ENCODE results near the gene MYO9A.

MYO9A gene, protein sequence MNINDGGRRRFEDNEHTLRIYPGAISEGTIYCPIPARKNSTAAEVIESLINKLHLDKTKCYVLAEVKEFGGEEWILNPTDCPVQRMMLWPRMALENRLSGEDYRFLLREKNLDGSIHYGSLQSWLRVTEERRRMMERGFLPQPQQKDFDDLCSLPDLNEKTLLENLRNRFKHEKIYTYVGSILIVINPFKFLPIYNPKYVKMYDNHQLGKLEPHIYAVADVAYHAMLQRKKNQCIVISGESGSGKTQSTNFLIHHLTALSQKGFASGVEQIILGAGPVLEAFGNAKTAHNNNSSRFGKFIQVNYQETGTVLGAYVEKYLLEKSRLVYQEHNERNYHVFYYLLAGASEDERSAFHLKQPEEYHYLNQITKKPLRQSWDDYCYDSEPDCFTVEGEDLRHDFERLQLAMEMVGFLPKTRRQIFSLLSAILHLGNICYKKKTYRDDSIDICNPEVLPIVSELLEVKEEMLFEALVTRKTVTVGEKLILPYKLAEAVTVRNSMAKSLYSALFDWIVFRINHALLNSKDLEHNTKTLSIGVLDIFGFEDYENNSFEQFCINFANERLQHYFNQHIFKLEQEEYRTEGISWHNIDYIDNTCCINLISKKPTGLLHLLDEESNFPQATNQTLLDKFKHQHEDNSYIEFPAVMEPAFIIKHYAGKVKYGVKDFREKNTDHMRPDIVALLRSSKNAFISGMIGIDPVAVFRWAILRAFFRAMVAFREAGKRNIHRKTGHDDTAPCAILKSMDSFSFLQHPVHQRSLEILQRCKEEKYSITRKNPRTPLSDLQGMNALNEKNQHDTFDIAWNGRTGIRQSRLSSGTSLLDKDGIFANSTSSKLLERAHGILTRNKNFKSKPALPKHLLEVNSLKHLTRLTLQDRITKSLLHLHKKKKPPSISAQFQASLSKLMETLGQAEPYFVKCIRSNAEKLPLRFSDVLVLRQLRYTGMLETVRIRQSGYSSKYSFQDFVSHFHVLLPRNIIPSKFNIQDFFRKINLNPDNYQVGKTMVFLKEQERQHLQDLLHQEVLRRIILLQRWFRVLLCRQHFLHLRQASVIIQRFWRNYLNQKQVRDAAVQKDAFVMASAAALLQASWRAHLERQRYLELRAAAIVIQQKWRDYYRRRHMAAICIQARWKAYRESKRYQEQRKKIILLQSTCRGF (N-terminal part only)

GRCh38 chr15:72118017-72118978 is at the start of gene MYO9A, which contains the start of gene SENP8:
Gene MYO9A, minus strand, starts transcription at chr15:72118150. Its CDS starts 71,587 bp downstream, at chr15:72046563.
Gene SENP8, plus strand, starts transcription at chr15:72118403. Its CDS starts 21,221 bp downstream, at chr15:72139624.
- DNase-seq, result peak; percentile 98 to 99

DNA sequence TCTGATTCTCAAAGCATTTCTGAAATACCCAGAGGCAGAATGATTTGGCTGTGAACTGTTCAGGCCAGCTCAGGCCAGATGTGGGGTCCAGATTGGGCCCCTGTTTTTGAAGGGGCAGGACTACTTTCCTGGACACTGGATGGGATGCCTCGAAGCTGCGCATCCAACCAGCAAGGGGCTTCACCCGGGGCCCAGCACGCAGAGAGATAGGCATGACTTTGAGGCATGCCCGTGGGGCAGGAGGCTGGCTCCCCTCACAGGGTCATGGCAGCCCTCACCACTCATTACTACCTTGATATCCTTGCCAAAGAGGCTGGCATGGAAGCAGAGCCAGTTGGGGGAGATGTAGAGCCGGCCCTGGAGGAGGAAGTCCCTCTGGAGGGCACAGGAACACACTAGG is 49.5 kb upstream of the MYO9A start:
- no peak for DNase-seq

- no peak for DNase-seq
Measured at GRCh38 chr15:72166716-72167417, 48.9 kb upstream of the MYO9A start.

DNA sequence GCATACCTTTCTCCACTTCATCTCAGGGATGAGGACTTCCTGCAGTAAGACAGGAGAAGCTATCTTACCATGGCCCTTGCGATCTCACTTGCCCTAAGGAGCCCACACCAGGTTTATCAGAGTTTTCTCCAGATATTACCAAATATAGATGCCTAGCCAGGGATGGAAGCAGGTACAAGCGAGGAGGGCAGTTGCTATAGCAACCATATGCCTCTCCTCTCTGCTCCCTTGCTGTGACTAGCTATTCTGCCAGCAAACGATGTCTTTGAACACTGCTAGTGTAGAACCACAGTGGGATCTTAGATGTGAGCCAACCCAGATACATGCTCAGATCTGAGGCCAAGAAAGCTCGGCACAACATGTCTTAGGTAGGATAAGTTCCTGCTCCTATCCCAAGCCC is 45.8 kb upstream of the MYO9A start:
- no peak for DNase-seq

DNA sequence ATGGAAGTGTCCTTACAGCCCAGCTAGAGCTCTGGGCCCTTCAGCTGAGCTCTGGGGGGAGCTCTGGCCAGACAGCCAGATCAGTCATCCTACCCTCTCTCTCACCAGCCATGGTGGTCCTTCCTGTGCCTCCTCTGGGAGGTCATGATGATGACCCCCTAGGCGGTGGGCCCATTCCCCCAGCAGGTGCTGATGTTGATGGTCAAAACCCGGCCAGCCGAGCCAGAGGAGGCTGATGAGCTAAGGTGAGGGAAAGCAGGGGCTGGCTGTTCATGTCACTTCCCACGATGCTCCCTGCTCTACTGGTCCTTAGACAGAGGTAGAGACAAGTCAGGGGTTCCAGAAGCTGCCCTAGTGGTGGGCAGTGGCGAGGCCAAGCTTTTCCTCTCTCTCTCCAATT is 44.6 kb upstream of the MYO9A start:
- no peak for DNase-seq

- no peak for DNase-seq
Measured at GRCh38 chr15:72161361-72162132, 43.6 kb upstream of the MYO9A start.

GRCh38 chr15:72160696-72161245 is 42.8 kb upstream of the MYO9A start:
- no peak for DNase-seq

- no peak for DNase-seq
Measured at GRCh38 chr15:72156928-72157327, 39.0 kb upstream of the MYO9A start.

- DNase-seq, result peak; percentile 77 to 79
Measured at GRCh38 chr15:72155635-72156616, 38.0 kb upstream of the MYO9A start.

GRCh38 chr15:72155003-72155621 is 37.2 kb upstream of the MYO9A start:
- DNase-seq, result no peak

DNA sequence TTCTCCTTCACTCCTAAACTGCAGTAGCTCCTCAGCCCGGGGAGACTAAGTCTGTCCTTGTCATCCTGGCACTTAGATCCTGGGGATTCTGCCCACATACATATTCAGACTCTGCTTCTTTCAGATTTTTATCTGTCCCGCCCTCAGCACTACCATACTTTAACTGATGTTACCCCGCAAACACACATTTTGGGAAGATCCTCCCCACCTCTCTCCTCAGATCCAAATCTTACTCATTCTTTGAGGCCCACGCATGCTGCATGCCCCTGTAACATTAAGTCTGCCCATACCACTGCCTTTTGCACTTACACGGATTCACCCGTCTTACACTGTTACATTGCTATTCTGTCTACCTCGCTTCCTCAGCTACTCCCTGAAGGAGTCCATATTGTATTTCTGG is 36.4 kb upstream of the MYO9A start:
- DNase-seq, result no peak

GRCh38 chr15:72153269-72154000 is 35.5 kb upstream of the MYO9A start:
- no peak for DNase-seq

GRCh38 chr15:72147418-72147817 is 29.5 kb upstream of the MYO9A start:
- DNase-seq, result no peak

- no peak for DNase-seq
Measured at GRCh38 chr15:72146934-72147333, 29.0 kb upstream of the MYO9A start.

DNA sequence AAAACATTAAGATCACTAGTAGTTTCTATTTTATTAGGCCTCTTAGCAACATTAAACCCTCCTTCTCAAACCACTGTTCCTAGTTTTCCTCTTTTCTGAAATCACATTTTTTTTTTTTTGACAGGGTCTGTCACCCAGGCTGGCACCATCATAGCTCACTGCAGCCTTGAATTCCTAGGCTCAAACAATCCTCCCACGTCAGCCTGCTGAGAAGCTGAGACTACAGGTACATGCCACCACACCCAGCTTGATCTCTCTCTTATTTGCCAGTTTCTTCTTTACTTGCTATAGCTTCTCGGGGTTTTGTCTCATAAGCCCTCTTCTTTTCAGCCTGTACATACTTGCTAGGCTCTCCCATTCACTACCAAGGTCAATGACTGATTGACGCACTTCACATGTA is 28.3 kb upstream of the MYO9A start:
- DNase-seq, result no peak

GRCh38 chr15:72141171-72142084 is 23.5 kb upstream of the MYO9A start:
- DNase-seq, result no peak

GRCh38 chr15:72140088-72140487 is 22.1 kb upstream of the MYO9A start:
- no peak for DNase-seq
